Mucosa of descending colon (tissue), 3 donors: ENCODE data around the gene FOXI2. TPM values are rescaled to one million over a fixed set of nuclear protein-coding genes. Genes with fewer than 3 reads are reported as not detected.

Source experiments
- ATAC-seq: fragments of 200-7000 bp; cut with Tn5 transposase; one replicate; pipeline ENCODE4 v1.9.1; 2020; ENCODE audit warnings: mild to moderate bottlenecking, moderate library complexity
- DNase-seq, 3 donors: peaks; one replicate each; pipeline ENCODE4 v3.0.0-alpha.2; 2020
- H3K36me3 ChIP-seq: fragments of 200-600 bp; one replicate; pipeline ENCODE4 v1.8.0; 2021; ENCODE audit warnings: low read depth, mild to moderate bottlenecking
- H3K4me1 ChIP-seq: fragments of 200-600 bp; one replicate; pipeline ENCODE4 v1.8.0; 2021; ENCODE audit warnings: low read depth, mild to moderate bottlenecking
- H3K4me3 ChIP-seq: fragments of 200-600 bp; one replicate; pipeline ENCODE4 v1.8.0; 2021; ENCODE audit warnings: mild to moderate bottlenecking
- H3K9me3 ChIP-seq: fragments of 200-600 bp; one replicate; pipeline ENCODE4 v1.8.0; 2021; ENCODE audit warnings: mild to moderate bottlenecking
- CTCF ChIP-seq: fragments of 200-600 bp; IDR thresholded peaks from one replicate; pipeline ENCODE4 v1.8.0; 2022; ENCODE audit warnings: antibody characterized with exemption, mild to moderate bottlenecking
- intact Hi-C, 2 donors: fragments of 100-400 bp; cut with DNase I in 1 of 2; cut with micrococcal nuclease in 1 of 2; formaldehyde crosslinking; loops; one replicate each; pipeline versions ENCODE4 v1.11.0 to v1.11.1; 2022; cut with DNase I, micrococcal nuclease
- total RNA-seq, 3 donors: library from RNA; stranded (reverse); fragmentation: NEBNext Ultra II Directional in 2 of 3; extraction: Animal tissue kit (Norgen Biotek cat#: 25700) in 2 of 3; gene quantifications; one replicate each; pipeline versions ENCODE4 v1.2.1 to v1.2.4, GENCODE V29; 2021 to 2023
- donor health status: DM: no; HTN: no; CAD: no; lungs with moderate emphysema.
- donor health status: DM: no; HTN: no; CAD: no.
- donor health status: DM: no; HTN: yes; CAD: no.

The FOXI2 gene
- total RNA-seq, 3 donors from 2014 or later = 0.12 TPM; not detected in 2

GRCh38 chr10:127762925-127763324, 25.9 kb downstream of the FOXI2 start:
- Histone ChIP-seq H3K36me3 (no peaks in the 10 kb centered on the region), H3K9me3 (no peaks in the 10 kb centered on the region), H3K4me1 (no peaks in the 10 kb centered on the region), H3K4me3 (no peak overlapping the region)
- no peak for DNase-seq
- no peak for ATAC-seq
- intact Hi-C loops = no loop called here
- TF ChIP-seq CTCF = no peak

GRCh38 chr10:127774766-127775559, 38.0 kb downstream of the FOXI2 start:
- peak in 1 of 3 donors; percentile 2 for DNase-seq
- H3K36me3 ChIP-seq = no peaks in the 10 kb centered on the region
- no peaks in the 10 kb centered on the region for H3K9me3 ChIP-seq
- H3K4me1 ChIP-seq = no peaks in the 10 kb centered on the region
- peak; percentile 32 for ATAC-seq
- H3K4me3 ChIP-seq = no peak overlapping the region
- TF ChIP-seq CTCF = no peak
- intact Hi-C loops = no loop called here

GRCh38 chr10:127776816-127777215, 39.8 kb downstream of the FOXI2 start:
- ATAC-seq (no peak), DNase-seq (no peak)
- Histone ChIP-seq H3K4me3 (no peak overlapping the region), H3K4me1 (no peaks in the 10 kb centered on the region), H3K36me3 (no peaks in the 10 kb centered on the region), H3K9me3 (no peaks in the 10 kb centered on the region)
- TF ChIP-seq CTCF = no peak
- intact Hi-C loops = no loop called here

- TF ChIP-seq CTCF = no peak
- no peak for ATAC-seq
- Histone ChIP-seq H3K9me3 (peaks cover 4% of the 10 kb centered on the region), H3K4me3 (no peak overlapping the region), H3K4me1 (no peaks in the 10 kb centered on the region), H3K36me3 (no peaks in the 10 kb centered on the region)
- intact Hi-C loops = no loop called here
- no peak for DNase-seq
These were observed 44.4 kb downstream of the FOXI2 start for GRCh38 chr10:127781412-127781811.

- intact Hi-C loops = no loop called here
- ATAC-seq = no peak
- no peaks in the 10 kb centered on the region for H3K36me3 ChIP-seq
These were observed 50.9 kb downstream of the FOXI2 start for GRCh38 chr10:127787873-127788272.

More at GRCh38 chr10:127787873-127788272, 50.9 kb downstream of the FOXI2 start:
- DNase-seq = no peak
- no peak for TF ChIP-seq CTCF
- H3K4me1 ChIP-seq = no peaks in the 10 kb centered on the region
- peaks cover 4% of the 10 kb centered on the region for H3K9me3 ChIP-seq
- H3K4me3 ChIP-seq = no peak overlapping the region
